Tibial nerve (tissue), 3 donors: ENCODE data around the gene LRBA.

Experiments used
- CTCF ChIP-seq, 5 experiments: fragments of 200-600 bp in 3 of 5; fragments of 450-650 bp in 2 of 5; sonication (generic) in 3 of 5; IDR thresholded peaks; one replicate each; pipeline ENCODE4 v1.5.1; 2016 to 2019; ENCODE audit warnings: antibody characterized with exemption in 5 of 5, mild to moderate bottlenecking in 3 of 5, moderate library complexity in 2 of 5
- POLR2A ChIP-seq, 2 donors: fragments of 450-650 bp; IDR thresholded peaks; one replicate each; pipeline ENCODE4 v1.6.1; 2017; ENCODE audit warnings: antibody characterized with exemption in 2 of 2, mild to moderate bottlenecking in 2 of 2, moderate library complexity in 2 of 2

DNA sequence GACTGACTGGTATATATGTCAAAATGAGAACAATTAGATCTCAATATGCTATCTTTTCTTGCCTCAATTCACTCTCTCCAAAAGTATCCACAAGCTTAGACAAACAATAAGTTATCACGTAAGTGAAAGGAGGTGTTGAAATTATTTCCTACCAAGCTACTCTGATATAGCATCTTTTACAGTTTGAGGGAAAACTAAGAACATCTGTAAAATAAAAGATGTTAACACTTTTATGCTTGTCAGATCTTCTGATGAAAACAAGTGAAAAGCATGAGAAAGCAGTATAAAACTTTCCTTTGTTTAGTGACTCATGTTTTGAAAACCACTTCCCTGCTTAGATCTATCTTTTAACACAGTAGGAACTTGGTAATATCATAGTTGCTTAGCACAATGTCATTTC lies 441.6 kb downstream of the LRBA start:
- TF ChIP-seq POLR2A (IDR thresholded peaks at IDR 0.05): no peak
- no peak for TF ChIP-seq CTCF (IDR thresholded peaks at IDR 0.05)
